CD4-positive, CD25-positive, alpha-beta regulatory T cell (primary cell): Measurements from ENCODE around the gene UQCC5. TPM values are rescaled to one million over a fixed set of nuclear protein-coding genes. Genes with fewer than 3 reads are reported as not detected.

Source experiments
- ATAC-seq, 2 donors: fragments of 150-1000 bp; cut with Tn5 transposase; one replicate each; pipeline ENCODE4 v1.10.0; 2021; ENCODE audit warnings: low read depth in 2 of 2, moderate number of reproducible peaks in 2 of 2, moderate library complexity in 1 of 2
- DNase-seq, 3 donors: peaks; one replicate each; pipeline versions ENCODE4 v3.0.0 to v3.0.0-alpha.2; 2012 to 2022; ENCODE audit warnings: mixed read lengths in 1 of 3
- H3K27ac ChIP-seq: one replicate; pipeline ENCODE4 v1.7.0; 2013; ENCODE audit warnings: mild to moderate bottlenecking, low read length; ENCODE audit not compliant: insufficient read depth, poor library complexity, severe bottlenecking
- H3K27me3 ChIP-seq: one replicate; pipeline ENCODE4 v1.7.0; 2013; ENCODE audit warnings: low read length; ENCODE audit not compliant: control insufficient read depth, insufficient read depth
- H3K36me3 ChIP-seq: one replicate; pipeline ENCODE4 v1.7.0; 2013; ENCODE audit warnings: mild to moderate bottlenecking, low read length, moderate library complexity; ENCODE audit not compliant: control insufficient read depth, insufficient read depth
- H3K4me1 ChIP-seq: 2 replicates; pipeline ENCODE4 v1.7.0; 2013; ENCODE audit warnings: mild to moderate bottlenecking, low read length; ENCODE audit not compliant: insufficient read depth, control insufficient read depth, poor library complexity, severe bottlenecking
- H3K4me3 ChIP-seq: one replicate; pipeline ENCODE4 v1.7.0; 2013; ENCODE audit warnings: low read depth, mild to moderate bottlenecking, low read length, moderate library complexity
- H3K9me3 ChIP-seq, 2 experiments: 1 replicate in 1 of 2; 2 replicates in 1 of 2; pipeline ENCODE4 v1.7.0; 2013; ENCODE audit warnings: low read length in 2 of 2, mild to moderate bottlenecking in 1 of 2, moderate library complexity in 1 of 2; ENCODE audit not compliant: control insufficient read depth in 2 of 2
- H3K27ac Mint-ChIP-seq, 3 donors: one replicate each; pipeline ENCODE4 v1.8.0; 2020 to 2022; ENCODE audit warnings: mild to moderate bottlenecking in 3 of 3, mixed read lengths in 3 of 3, moderate library complexity in 2 of 3
- H3K27me3 Mint-ChIP-seq: one replicate; pipeline ENCODE4 v1.8.0; 2022; ENCODE audit warnings: mild to moderate bottlenecking, mixed read lengths
- H3K36me3 Mint-ChIP-seq: one replicate; pipeline ENCODE4 v1.8.0; 2020; ENCODE audit warnings: mixed read lengths
- H3K4me1 Mint-ChIP-seq, 4 donors: one replicate each; pipeline ENCODE4 v1.8.0; 2020 to 2022; ENCODE audit warnings: mixed read lengths in 4 of 4, mild to moderate bottlenecking in 1 of 4
- H3K4me3 Mint-ChIP-seq, 4 donors: one replicate each; pipeline ENCODE4 v1.8.0; 2020 to 2022; ENCODE audit warnings: mild to moderate bottlenecking in 4 of 4, mixed read lengths in 4 of 4, moderate library complexity in 3 of 4
- H3K9me3 Mint-ChIP-seq, 7 donors: one replicate each; pipeline ENCODE4 v1.8.0; 2020 to 2022; ENCODE audit warnings: mixed read lengths in 7 of 7, mild to moderate bottlenecking in 3 of 7, moderate library complexity in 2 of 7
- polyA plus RNA-seq, 4 donors: library from polyadenylated mRNA; unstranded; fragments of 300-500 nt; fragmentation: Illumina TruSeq; gene quantifications; one replicate each; pipeline ENCODE4 v1.2.3, GENCODE V29; 2021
- total RNA-seq: library from RNA; stranded (reverse); gene quantifications from one replicate; pipeline ENCODE4 v1.2.3, GENCODE V29; 2022

UQCC5 gene
- total and polyA plus RNA-seq, 5 donors from 2014 or later = 4.5 to 27.9 (median 19.4) TPM

- H3K27ac Mint-ChIP-seq = peak overlapping the region; percentile 56 to 99 (median 99)
- H3K36me3 ChIP-seq = peaks cover 5% of the 10 kb centered on the region
- no peak overlapping the region for H3K27ac ChIP-seq
- peaks cover 20 to 64% (median 42%) of the 10 kb centered on the region in 4 donors for H3K4me1 Mint-ChIP-seq
- peak overlapping the region; percentile 72 for H3K4me3 ChIP-seq
- H3K27me3 Mint-ChIP-seq = no peaks in the 10 kb centered on the region
- ATAC-seq = no peak
- H3K4me1 ChIP-seq = peaks cover 48% of the 10 kb centered on the region
- DNase-seq = no peak
- H3K27me3 ChIP-seq = no peaks in the 10 kb centered on the region
- H3K9me3 Mint-ChIP-seq = peaks cover 0 to 3% (median 0%) of the 10 kb centered on the region in 7 donors
- peaks cover 13% of the 10 kb centered on the region for H3K36me3 Mint-ChIP-seq
- H3K4me3 Mint-ChIP-seq = peak overlapping the region; percentile 97 to 100 (median 99)
- no peaks in the 10 kb centered on the region for H3K9me3 ChIP-seq
Observed at GRCh38 chr3:52536112-52536368, 365 bp upstream of the UQCC5 start.

GRCh38 chr3:52537165-52537620, 788 bp downstream of the UQCC5 start:
- H3K27me3 ChIP-seq = no peaks in the 10 kb centered on the region

GRCh38 chr3:52537726-52538421, 1.5 kb downstream of the UQCC5 start:
- Mint-ChIP-seq H3K27ac (peak overlapping the region; percentile 94 to 99 (median 99)), H3K4me3 (peak overlapping the region; percentile 97 to 100 (median 99)), H3K4me1 (peaks cover 24 to 67% (median 49%) of the 10 kb centered on the region in 4 donors), H3K9me3 (peaks cover 0 to 3% (median 0%) of the 10 kb centered on the region in 7 donors), H3K27me3 (no peaks in the 10 kb centered on the region), H3K36me3 (peaks cover 13% of the 10 kb centered on the region)
- DNase-seq (peak in 1 of 3 donors; percentile 9), ATAC-seq (no peak)
- H3K4me1 ChIP-seq = peaks cover 42% of the 10 kb centered on the region
- peak overlapping the region; percentile 96 for H3K4me3 ChIP-seq
- peaks cover 9% of the 10 kb centered on the region for H3K36me3 ChIP-seq
- H3K27me3 ChIP-seq = no peaks in the 10 kb centered on the region
- H3K9me3 ChIP-seq = no peaks in the 10 kb centered on the region
- no peak overlapping the region for H3K27ac ChIP-seq

More at GRCh38 chr3:52537165-52537620, 788 bp downstream of the UQCC5 start:
- DNase-seq (no peak), ATAC-seq (no peak)
- H3K4me1 Mint-ChIP-seq = peaks cover 24 to 70% (median 49%) of the 10 kb centered on the region in 4 donors
- Histone ChIP-seq H3K9me3 (no peaks in the 10 kb centered on the region), H3K4me3 (peak overlapping the region; percentile 96), H3K4me1 (peaks cover 48% of the 10 kb centered on the region), H3K36me3 (peaks cover 9% of the 10 kb centered on the region), H3K27ac (peak overlapping the region; percentile 81)
- H3K4me3 Mint-ChIP-seq = peak overlapping the region; percentile 97 to 100 (median 99)
- no peaks in the 10 kb centered on the region for H3K27me3 Mint-ChIP-seq
- H3K9me3 Mint-ChIP-seq = peaks cover 0 to 3% (median 0%) of the 10 kb centered on the region in 7 donors
- H3K36me3 Mint-ChIP-seq = peaks cover 13% of the 10 kb centered on the region
- peak overlapping the region; percentile 99 for H3K27ac Mint-ChIP-seq

- H3K4me3 Mint-ChIP-seq = peak overlapping the region in 3 of 4 donors; percentile 50 to 100 (median 67)
- no peak for ATAC-seq
- peaks cover 17% of the 10 kb centered on the region for H3K36me3 Mint-ChIP-seq
- DNase-seq = no peak
- no peaks in the 10 kb centered on the region for H3K27me3 Mint-ChIP-seq
- H3K9me3 Mint-ChIP-seq = peaks cover 0 to 3% (median 0%) of the 10 kb centered on the region in 7 donors
- Histone ChIP-seq H3K27ac (peak overlapping the region; percentile 17), H3K4me1 (peaks cover 35% of the 10 kb centered on the region), H3K27me3 (no peaks in the 10 kb centered on the region), H3K36me3 (peaks cover 9% of the 10 kb centered on the region), H3K9me3 (no peaks in the 10 kb centered on the region), H3K4me3 (peak overlapping the region; percentile 4)
- peaks cover 24 to 68% (median 52%) of the 10 kb centered on the region in 4 donors for H3K4me1 Mint-ChIP-seq
- H3K27ac Mint-ChIP-seq = peak overlapping the region; percentile 58 to 90 (median 77)
Observed at GRCh38 chr3:52539010-52539653, 2.7 kb downstream of the UQCC5 start.

GRCh38 chr3:52541050-52541449, 4.6 kb downstream of the UQCC5 start:
- H3K27me3 ChIP-seq = no peaks in the 10 kb centered on the region
- peaks cover 29% of the 10 kb centered on the region for H3K4me1 ChIP-seq
- Mint-ChIP-seq H3K36me3 (peaks cover 23% of the 10 kb centered on the region), H3K27me3 (no peaks in the 10 kb centered on the region), H3K4me1 (peaks cover 20 to 60% (median 45%) of the 10 kb centered on the region in 4 donors), H3K9me3 (peaks cover 0 to 3% (median 0%) of the 10 kb centered on the region in 7 donors), H3K27ac (peak overlapping the region in 1 of 3 donors; percentile 64), H3K4me3 (peak overlapping the region in 1 of 4 donors; percentile 38)
- H3K27ac ChIP-seq = no peak overlapping the region
- H3K36me3 ChIP-seq = peaks cover 17% of the 10 kb centered on the region
- no peak for ATAC-seq
- no peak overlapping the region for H3K4me3 ChIP-seq
- no peak for DNase-seq
- no peaks in the 10 kb centered on the region for H3K9me3 ChIP-seq

GRCh38 chr3:52544937-52545336, 8.5 kb downstream of the UQCC5 start:
- Histone ChIP-seq H3K27ac (no peak overlapping the region), H3K4me1 (no peaks in the 10 kb centered on the region), H3K4me3 (no peak overlapping the region), H3K9me3 (no peaks in the 10 kb centered on the region), H3K36me3 (peaks cover 50% of the 10 kb centered on the region), H3K27me3 (no peaks in the 10 kb centered on the region)
- ATAC-seq (no peak), DNase-seq (no peak)
- Mint-ChIP-seq H3K27me3 (no peaks in the 10 kb centered on the region), H3K27ac (peak overlapping the region in 2 of 3 donors; percentile 33 to 68), H3K36me3 (peaks cover 17% of the 10 kb centered on the region), H3K4me3 (no peak overlapping the region), H3K4me1 (peaks cover 4 to 27% (median 16%) of the 10 kb centered on the region in 4 donors), H3K9me3 (no peaks in the 10 kb centered on the region)

- no peaks in the 10 kb centered on the region for H3K27me3 Mint-ChIP-seq
- no peak overlapping the region for H3K27ac ChIP-seq
- no peaks in the 10 kb centered on the region for H3K9me3 ChIP-seq
- H3K4me1 ChIP-seq = no peaks in the 10 kb centered on the region
- H3K36me3 Mint-ChIP-seq = peaks cover 13% of the 10 kb centered on the region
- H3K27me3 ChIP-seq = no peaks in the 10 kb centered on the region
- H3K9me3 Mint-ChIP-seq = no peaks in the 10 kb centered on the region
- no peak for DNase-seq
- ATAC-seq = no peak
- H3K4me3 Mint-ChIP-seq = no peak overlapping the region
- H3K36me3 ChIP-seq = peaks cover 55% of the 10 kb centered on the region
- H3K4me3 ChIP-seq = no peak overlapping the region
- H3K27ac Mint-ChIP-seq = peak overlapping the region in 1 of 3 donors; percentile 33
- peaks cover 1 to 16% (median 8%) of the 10 kb centered on the region in 4 donors for H3K4me1 Mint-ChIP-seq
Observed at GRCh38 chr3:52546111-52546901, 9.9 kb downstream of the UQCC5 start.
